GM10266 (cell line): ENCODE measurements around the gene QDPR.

ENCODE experiments used
- DNase-seq: peaks from one replicate; pipeline ENCODE4 v3.0.0; 2012; ENCODE audit errors: extremely low spot score
- TF ChIP-seq, protein P1 (sequence below): IDR thresholded peaks from 2 replicates; pipeline ENCODE4 v1.5.1; 2012; ENCODE audit warnings: mild to moderate bottlenecking, low read depth; ENCODE audit not compliant: control insufficient read depth, insufficient read depth; ENCODE audit errors: missing control alignments

QDPR gene

DNA sequence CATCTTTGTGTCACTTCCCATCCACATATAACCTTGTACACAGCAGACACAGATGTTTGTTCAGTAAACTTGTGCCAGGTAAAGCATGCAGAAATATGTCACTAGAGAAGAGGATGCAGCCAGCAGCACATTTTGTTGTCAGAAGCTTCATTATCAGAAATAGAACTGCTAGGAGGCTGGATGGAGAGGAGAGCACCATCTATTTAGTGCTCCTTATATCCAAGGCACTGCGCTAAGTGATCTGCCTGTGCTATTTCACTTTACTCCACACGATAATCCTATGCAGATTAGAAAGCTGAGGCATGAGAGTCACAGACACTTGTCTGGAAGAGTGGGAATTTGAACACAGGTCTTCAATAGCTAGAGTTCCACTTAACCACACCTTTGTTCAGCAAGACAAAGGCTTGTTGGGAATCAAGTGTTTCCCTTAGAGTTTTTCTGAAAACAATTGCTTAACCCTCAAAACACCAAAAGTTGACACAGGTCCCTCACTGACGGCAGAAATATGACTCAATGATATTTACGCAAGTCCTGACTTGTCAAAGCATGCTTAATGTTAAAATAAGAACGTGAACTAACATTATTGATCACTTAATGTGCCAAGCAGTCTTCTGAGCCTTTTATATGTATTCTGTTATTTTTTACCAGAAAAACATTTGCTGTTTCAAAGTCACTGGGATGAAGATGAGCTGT is 1.2 kb upstream of the QDPR start:
- no peak for DNase-seq
- TF ChIP-seq, protein P1, sequence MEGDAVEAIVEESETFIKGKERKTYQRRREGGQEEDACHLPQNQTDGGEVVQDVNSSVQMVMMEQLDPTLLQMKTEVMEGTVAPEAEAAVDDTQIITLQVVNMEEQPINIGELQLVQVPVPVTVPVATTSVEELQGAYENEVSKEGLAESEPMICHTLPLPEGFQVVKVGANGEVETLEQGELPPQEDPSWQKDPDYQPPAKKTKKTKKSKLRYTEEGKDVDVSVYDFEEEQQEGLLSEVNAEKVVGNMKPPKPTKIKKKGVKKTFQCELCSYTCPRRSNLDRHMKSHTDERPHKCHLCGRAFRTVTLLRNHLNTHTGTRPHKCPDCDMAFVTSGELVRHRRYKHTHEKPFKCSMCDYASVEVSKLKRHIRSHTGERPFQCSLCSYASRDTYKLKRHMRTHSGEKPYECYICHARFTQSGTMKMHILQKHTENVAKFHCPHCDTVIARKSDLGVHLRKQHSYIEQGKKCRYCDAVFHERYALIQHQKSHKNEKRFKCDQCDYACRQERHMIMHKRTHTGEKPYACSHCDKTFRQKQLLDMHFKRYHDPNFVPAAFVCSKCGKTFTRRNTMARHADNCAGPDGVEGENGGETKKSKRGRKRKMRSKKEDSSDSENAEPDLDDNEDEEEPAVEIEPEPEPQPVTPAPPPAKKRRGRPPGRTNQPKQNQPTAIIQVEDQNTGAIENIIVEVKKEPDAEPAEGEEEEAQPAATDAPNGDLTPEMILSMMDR: no peak

- DNase-seq: peak; percentile 47
- TF ChIP-seq, protein P1: no peak
These were observed 361 bp downstream of the QDPR start for GRCh38 chr4:17511509-17511949.

DNA sequence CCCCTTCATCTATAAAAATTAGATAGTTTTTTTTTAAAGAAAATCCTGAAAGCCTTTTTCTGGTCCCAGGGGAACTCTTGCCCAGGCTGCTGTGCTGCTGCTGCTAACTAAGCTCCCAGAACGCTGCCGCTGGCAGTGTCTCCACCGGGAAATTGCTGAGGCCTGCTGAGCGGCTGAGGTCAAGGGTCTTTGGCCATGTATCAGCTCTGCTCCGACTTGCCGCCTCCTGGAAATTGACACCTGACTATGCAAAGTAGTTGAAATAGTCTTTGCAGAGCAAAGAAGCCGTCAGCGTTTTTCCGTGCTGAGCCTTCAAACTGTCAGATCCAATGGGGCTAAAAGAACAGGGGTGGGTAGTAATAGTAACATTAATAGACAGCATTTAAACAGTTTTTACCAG is 839 bp downstream of the QDPR start:
- DNase-seq: no peak
- TF ChIP-seq, protein P1: no peak

- no peak for DNase-seq
- TF ChIP-seq, protein P1: no peak
These were observed 1.3 kb downstream of the QDPR start for GRCh38 chr4:17510582-17510981.

GRCh38 chr4:17504081-17504480 is 7.8 kb downstream of the QDPR start:
- no peak for DNase-seq
- TF ChIP-seq, protein P1: no peak

- TF ChIP-seq, protein P1: no peak
- no peak for DNase-seq
These were observed 9.1 kb downstream of the QDPR start for GRCh38 chr4:17502756-17503155.

- TF ChIP-seq, protein P1: no peak
- DNase-seq: no peak
These were observed 11.3 kb downstream of the QDPR start for GRCh38 chr4:17500574-17500973.
